Hematopoietic multipotent progenitor cell treated with erythropoietin and hydrocortisone succinate and interleukin-3 and kit ligand, for 4 days (in vitro differentiated cells): ENCODE results near the gene L1TD1.
A peak's percentile ranks its signal among the peaks of the same experiment; 100 is the strongest.
"Not testable (repeated sequence)": the region's sequence is repeated elsewhere in the genome, so short reads cannot be mapped to it uniquely, and the experiment has no call there.

ENCODE experiments used
- DNase-seq: peaks from one replicate; pipeline ENCODE4 v3.0.0-alpha.2; 2015

Gene L1TD1

GRCh38 chr1:62237950-62238374, 43.3 kb downstream of the L1TD1 start:
- DNase-seq, result no peak

GRCh38 chr1:62238507-62238906, 43.9 kb downstream of the L1TD1 start:
- no peak for DNase-seq

GRCh38 chr1:62239652-62240403, 45.2 kb downstream of the L1TD1 start:
- DNase-seq, result not testable (repeated sequence)

GRCh38 chr1:62240651-62241370, 46.2 kb downstream of the L1TD1 start:
- DNase-seq, result no peak

- no peak for DNase-seq
Measured at GRCh38 chr1:62241371-62242131, 46.9 kb downstream of the L1TD1 start.

- DNase-seq, result not testable (repeated sequence)
Measured at GRCh38 chr1:62244380-62244779, 49.7 kb downstream of the L1TD1 start.

- DNase-seq, result no peak
Measured at GRCh38 chr1:62245201-62245600, 50.6 kb downstream of the L1TD1 start.

GRCh38 chr1:62247391-62248168, 52.9 kb downstream of the L1TD1 start:
- DNase-seq, result no peak

GRCh38 chr1:62250126-62250726, 55.6 kb downstream of the L1TD1 start:
- peak; percentile 33 for DNase-seq

GRCh38 chr1:62259551-62259950, 64.9 kb downstream of the L1TD1 start:
- no peak for DNase-seq

- DNase-seq, result no peak
Measured at GRCh38 chr1:62260688-62261087, 66.0 kb downstream of the L1TD1 start.
